Measurements from ENCODE around the gene FASN.

FASN gene

GRCh38 chr17:82127315-82127595 lies 29.2 kb upstream of the FASN start:
- Histone ChIP-seq H3K9me3 (replicated peaks in 1 of 2; ENCODE audit: control insufficient read depth in 2 of 2, insufficient read depth in 1 of 2, low read depth in 1 of 2, low read length in 2 of 2) (peaks cover 0 to 2% of the 10 kb centered on the region in 2 donors), H4K8ac (ENCODE audit: low read depth, low read length) (no peak overlapping the region), H3K27me3 (ENCODE audit: control insufficient read depth in 3 of 3, insufficient read depth in 3 of 3, low read depth in 1 of 3, low read length in 3 of 3) (no peaks in the 10 kb centered on the region), H3K36me3 (replicated peaks in 1 of 2; ENCODE audit: control insufficient read depth in 2 of 2, insufficient read depth in 2 of 2, low read length in 2 of 2) (peaks cover 10 to 25% of the 10 kb centered on the region in 2 donors), H3K23ac (ENCODE audit: low read depth, low read length, poor library complexity) (no peak overlapping the region), H2AK5ac (ENCODE audit: low read depth, low read length) (no peak overlapping the region), H2BK5ac (ENCODE audit: low read length) (no peak overlapping the region), H3K4me1 (ENCODE audit: control insufficient read depth in 2 of 2, insufficient read depth in 1 of 2, low read depth in 1 of 2, low read length in 2 of 2) (peaks cover 0 to 4% of the 10 kb centered on the region in 2 donors), H3K4me3 (ENCODE audit: low read length in 2 of 2) (peak overlapping the region in 1 of 2 donors; percentile 18), H4K91ac (ENCODE audit: low read depth, low read length, poor library complexity) (no peak overlapping the region), H3K4me2 (ENCODE audit: insufficient read depth, low read length, poor library complexity, severe bottlenecking) (no peak overlapping the region), H2BK12ac (ENCODE audit: low read length) (no peak overlapping the region), H2AFZ (ENCODE audit: low read length) (no peak overlapping the region), H3K79me1 (ENCODE audit: low read depth, low read length) (peaks cover 2% of the 10 kb centered on the region), H2BK120ac (ENCODE audit: low read depth, low read length) (no peak overlapping the region), H3K27ac (replicated peaks; ENCODE audit: low read length) (no peak overlapping the region), H3K9ac (ENCODE audit: low read depth, low read length, poor library complexity) (peak overlapping the region; percentile 44), H3K4ac (ENCODE audit: low read length) (no peak overlapping the region), H3K14ac (ENCODE audit: low read length) (no peak overlapping the region), H3K18ac (ENCODE audit: low read length) (no peak overlapping the region), H2BK15ac (ENCODE audit: low read length) (no peak overlapping the region)
- WGBS, 2 donors (ENCODE audit: extremely low coverage in 2 of 2, insufficient read length in 2 of 2, insufficient replicate concordance in 1 of 2) = no CpG with 5 or more reads among the region's 11 CpGs
- no peak for DNase-seq (ENCODE audit: low spot score)

- H2AFZ ChIP-seq (ENCODE audit: low read length) = no peak overlapping the region
- H3K9me3 ChIP-seq (replicated peaks in 1 of 2; ENCODE audit: control insufficient read depth in 2 of 2, insufficient read depth in 1 of 2, low read depth in 1 of 2, low read length in 2 of 2) = peaks cover 0 to 2% of the 10 kb centered on the region in 2 donors
- no peak overlapping the region for H2BK120ac ChIP-seq (ENCODE audit: low read depth, low read length)
- H3K4me3 ChIP-seq (ENCODE audit: low read length in 2 of 2) = no peak overlapping the region
- no CpG with 5 or more reads among the region's 35 CpGs for WGBS, 2 donors (ENCODE audit: extremely low coverage in 2 of 2, insufficient read length in 2 of 2, insufficient replicate concordance in 1 of 2)
- no peak overlapping the region for H2BK15ac ChIP-seq (ENCODE audit: low read length)
- no peak overlapping the region for H3K4me2 ChIP-seq (ENCODE audit: insufficient read depth, low read length, poor library complexity, severe bottlenecking)
- DNase-seq (ENCODE audit: low spot score) = no peak
- H2BK12ac ChIP-seq (ENCODE audit: low read length) = no peak overlapping the region
- H4K91ac ChIP-seq (ENCODE audit: low read depth, low read length, poor library complexity) = no peak overlapping the region
- H3K36me3 ChIP-seq (replicated peaks in 1 of 2; ENCODE audit: control insufficient read depth in 2 of 2, insufficient read depth in 2 of 2, low read length in 2 of 2) = peaks cover 8 to 25% of the 10 kb centered on the region in 2 donors
- H3K79me1 ChIP-seq (ENCODE audit: low read depth, low read length) = peaks cover 2% of the 10 kb centered on the region
- peaks cover 0 to 4% of the 10 kb centered on the region in 2 donors for H3K4me1 ChIP-seq (ENCODE audit: control insufficient read depth in 2 of 2, insufficient read depth in 1 of 2, low read depth in 1 of 2, low read length in 2 of 2)
- no peak overlapping the region for H3K23ac ChIP-seq (ENCODE audit: low read depth, low read length, poor library complexity)
- H2AK5ac ChIP-seq (ENCODE audit: low read depth, low read length) = no peak overlapping the region
- peak overlapping the region; percentile 57 for H3K18ac ChIP-seq (ENCODE audit: low read length)
- no peak overlapping the region for H3K4ac ChIP-seq (ENCODE audit: low read length)
- no peaks in the 10 kb centered on the region for H3K27me3 ChIP-seq (ENCODE audit: control insufficient read depth in 3 of 3, insufficient read depth in 3 of 3, low read depth in 1 of 3, low read length in 3 of 3)
- no peak overlapping the region for H3K14ac ChIP-seq (ENCODE audit: low read length)
- peak overlapping the region; percentile 65 for H4K8ac ChIP-seq (ENCODE audit: low read depth, low read length)
- no peak overlapping the region for H2BK5ac ChIP-seq (ENCODE audit: low read length)
- H3K9ac ChIP-seq (ENCODE audit: low read depth, low read length, poor library complexity) = peak overlapping the region; percentile 70
- no peak overlapping the region for H3K27ac ChIP-seq (replicated peaks; ENCODE audit: low read length)
Measured at GRCh38 chr17:82126556-82127314, 28.7 kb upstream of the FASN start.

GRCh38 chr17:82124101-82124500 lies 26.1 kb upstream of the FASN start:
- Histone ChIP-seq H2AK5ac (ENCODE audit: low read depth, low read length) (no peak overlapping the region), H3K4me3 (ENCODE audit: low read length in 2 of 2) (no peak overlapping the region), H3K4me1 (ENCODE audit: control insufficient read depth in 2 of 2, insufficient read depth in 1 of 2, low read depth in 1 of 2, low read length in 2 of 2) (peaks cover 4 to 8% of the 10 kb centered on the region in 2 donors), H3K23ac (ENCODE audit: low read depth, low read length, poor library complexity) (no peak overlapping the region), H2BK5ac (ENCODE audit: low read length) (no peak overlapping the region), H3K27ac (replicated peaks; ENCODE audit: low read length) (no peak overlapping the region), H3K4me2 (ENCODE audit: insufficient read depth, low read length, poor library complexity, severe bottlenecking) (no peak overlapping the region), H3K27me3 (ENCODE audit: control insufficient read depth in 3 of 3, insufficient read depth in 3 of 3, low read depth in 1 of 3, low read length in 3 of 3) (no peaks in the 10 kb centered on the region), H4K91ac (ENCODE audit: low read depth, low read length, poor library complexity) (no peak overlapping the region), H2BK15ac (ENCODE audit: low read length) (no peak overlapping the region), H2BK120ac (ENCODE audit: low read depth, low read length) (no peak overlapping the region), H4K8ac (ENCODE audit: low read depth, low read length) (no peak overlapping the region), H3K4ac (ENCODE audit: low read length) (no peak overlapping the region), H3K9me3 (replicated peaks in 1 of 2; ENCODE audit: control insufficient read depth in 2 of 2, insufficient read depth in 1 of 2, low read depth in 1 of 2, low read length in 2 of 2) (peaks cover 0 to 2% of the 10 kb centered on the region in 2 donors), H3K18ac (ENCODE audit: low read length) (no peak overlapping the region), H3K9ac (ENCODE audit: low read depth, low read length, poor library complexity) (no peak overlapping the region), H3K79me1 (ENCODE audit: low read depth, low read length) (peaks cover 2% of the 10 kb centered on the region), H3K36me3 (replicated peaks in 1 of 2; ENCODE audit: control insufficient read depth in 2 of 2, insufficient read depth in 2 of 2, low read length in 2 of 2) (peaks cover 8 to 25% of the 10 kb centered on the region in 2 donors), H3K14ac (ENCODE audit: low read length) (no peak overlapping the region), H2AFZ (ENCODE audit: low read length) (no peak overlapping the region), H2BK12ac (ENCODE audit: low read length) (no peak overlapping the region)
- no peak for DNase-seq (ENCODE audit: low spot score)
- no CpG with 5 or more reads among the region's 4 CpGs for WGBS, 2 donors (ENCODE audit: extremely low coverage in 2 of 2, insufficient read length in 2 of 2, insufficient replicate concordance in 1 of 2)

GRCh38 chr17:82121660-82122629 lies 23.9 kb upstream of the FASN start:
- DNase-seq (ENCODE audit: low spot score) = no peak

More at GRCh38 chr17:82121660-82122629, 23.9 kb upstream of the FASN start:
- no peak overlapping the region for H2AK5ac ChIP-seq (ENCODE audit: low read depth, low read length)
- peak overlapping the region; percentile 82 for H3K23ac ChIP-seq (ENCODE audit: low read depth, low read length, poor library complexity)
- H3K4me3 ChIP-seq (ENCODE audit: low read length in 2 of 2) = peak overlapping the region in 1 of 2 donors; percentile 18
- peak overlapping the region; percentile 33 for H2BK5ac ChIP-seq (ENCODE audit: low read length)
- peaks cover 2% of the 10 kb centered on the region for H3K79me1 ChIP-seq (ENCODE audit: low read depth, low read length)
- H3K27me3 ChIP-seq (ENCODE audit: control insufficient read depth in 3 of 3, insufficient read depth in 3 of 3, low read depth in 1 of 3, low read length in 3 of 3) = no peaks in the 10 kb centered on the region
- peak overlapping the region; percentile 42 for H3K18ac ChIP-seq (ENCODE audit: low read length)
- no peak overlapping the region for H3K4ac ChIP-seq (ENCODE audit: low read length)
- H4K91ac ChIP-seq (ENCODE audit: low read depth, low read length, poor library complexity) = no peak overlapping the region
- H3K27ac ChIP-seq (replicated peaks; ENCODE audit: low read length) = no peak overlapping the region
- peaks cover 15 to 20% of the 10 kb centered on the region in 2 donors for H3K4me1 ChIP-seq (ENCODE audit: control insufficient read depth in 2 of 2, insufficient read depth in 1 of 2, low read depth in 1 of 2, low read length in 2 of 2)
- peak overlapping the region; percentile 84 for H2BK15ac ChIP-seq (ENCODE audit: low read length)
- peak overlapping the region; percentile 33 for H2BK12ac ChIP-seq (ENCODE audit: low read length)
- H2AFZ ChIP-seq (ENCODE audit: low read length) = no peak overlapping the region
- H3K14ac ChIP-seq (ENCODE audit: low read length) = no peak overlapping the region
- no peak overlapping the region for H2BK120ac ChIP-seq (ENCODE audit: low read depth, low read length)
- peaks cover 0 to 2% of the 10 kb centered on the region in 2 donors for H3K9me3 ChIP-seq (replicated peaks in 1 of 2; ENCODE audit: control insufficient read depth in 2 of 2, insufficient read depth in 1 of 2, low read depth in 1 of 2, low read length in 2 of 2)
- H3K9ac ChIP-seq (ENCODE audit: low read depth, low read length, poor library complexity) = peak overlapping the region; percentile 34
- peaks cover 3 to 15% of the 10 kb centered on the region in 2 donors for H3K36me3 ChIP-seq (replicated peaks in 1 of 2; ENCODE audit: control insufficient read depth in 2 of 2, insufficient read depth in 2 of 2, low read length in 2 of 2)
- H4K8ac ChIP-seq (ENCODE audit: low read depth, low read length) = no peak overlapping the region
- no CpG with 5 or more reads among the region's 32 CpGs for WGBS, 2 donors (ENCODE audit: extremely low coverage in 2 of 2, insufficient read length in 2 of 2, insufficient replicate concordance in 1 of 2)
- H3K4me2 ChIP-seq (ENCODE audit: insufficient read depth, low read length, poor library complexity, severe bottlenecking) = no peak overlapping the region

Measured in neuronal stem cell (in vitro differentiated cells).